Peyer's patch (tissue), 4 donors: ENCODE results near the gene EPB41L4B. TPM values are rescaled to one million over a fixed set of nuclear protein-coding genes. Genes with fewer than 3 reads are reported as not detected.

Experiments used
- DNase-seq, 3 donors: peaks; one replicate each; pipeline ENCODE4 v3.0.0-alpha.2; 2017 to 2019
- H3K27ac ChIP-seq, 4 donors: fragments of 200-600 bp; sonication (generic); one replicate each; pipeline ENCODE4 v1.5.1; 2016 to 2019
- H3K27me3 ChIP-seq, 2 donors: fragments of 200-600 bp; sonication (generic); one replicate each; pipeline ENCODE4 v1.5.1; 2019
- H3K36me3 ChIP-seq, 3 donors: fragments of 200-600 bp; sonication (generic); one replicate each; pipeline ENCODE4 v1.5.1; 2016 to 2019
- H3K4me1 ChIP-seq, 4 donors: fragments of 200-600 bp; sonication (generic); one replicate each; pipeline ENCODE4 v1.5.1; 2016 to 2019
- H3K4me3 ChIP-seq, 4 donors: fragments of 200-600 bp; sonication (generic); 1 replicate in 3 of 4; 2 replicates in 1 of 4; pipeline ENCODE4 v1.5.1; 2016 to 2019; ENCODE audit warnings: mild to moderate bottlenecking in 1 of 4
- H3K9me3 ChIP-seq, 4 donors: fragments of 200-600 bp; sonication (generic); one replicate each; pipeline ENCODE4 v1.5.1; 2016 to 2019; ENCODE audit warnings: mild to moderate bottlenecking in 1 of 4
- CTCF ChIP-seq, 6 experiments: fragments of 450-650 bp in 4 of 6; fragments of 200-600 bp in 2 of 6; sonication (generic) in 1 of 6; IDR thresholded peaks; one replicate each; pipeline ENCODE4 v1.5.1; 2017 to 2019; ENCODE audit warnings: antibody characterized with exemption in 6 of 6, mild to moderate bottlenecking in 3 of 6, moderate library complexity in 1 of 6
- POLR2A ChIP-seq, 2 donors: fragments of 450-650 bp; IDR thresholded peaks; one replicate each; pipeline ENCODE4 v1.5.1; 2017; ENCODE audit warnings: antibody characterized with exemption in 2 of 2, mild to moderate bottlenecking in 2 of 2, moderate library complexity in 2 of 2
- total RNA-seq, 4 donors: library from RNA; depleted of rRNA; stranded (reverse); fragments of >200 nt; gene quantifications; one replicate each; pipeline ENCODE4 v1.1.0, GENCODE V29; 2016

Gene EPB41L4B
- total RNA-seq, 4 donors from 2014 or later, result 20.6 to 135 (median 78.2) TPM

- no peak for DNase-seq
- no peaks in the 10 kb centered on the region for H3K36me3 ChIP-seq
- no peak for TF ChIP-seq POLR2A (IDR thresholded peaks at IDR 0.05)
- no peak for TF ChIP-seq CTCF (IDR thresholded peaks at IDR 0.05)
- no peak overlapping the region for H3K4me3 ChIP-seq
- peaks cover 0 to 5% (median 0%) of the 10 kb centered on the region in 4 donors for H3K4me1 ChIP-seq
- H3K27ac ChIP-seq, result no peak overlapping the region
- peaks cover 0 to 10% (median 0%) of the 10 kb centered on the region in 4 donors for H3K9me3 ChIP-seq
- H3K27me3 ChIP-seq, result no peaks in the 10 kb centered on the region
These were observed 171.1 kb downstream of the EPB41L4B start for GRCh38 chr9:109149722-109150121.

- Histone ChIP-seq H3K4me1 (peaks cover 0 to 5% (median 0%) of the 10 kb centered on the region in 4 donors), H3K36me3 (no peaks in the 10 kb centered on the region), H3K27me3 (no peaks in the 10 kb centered on the region), H3K9me3 (peaks cover 0 to 10% (median 0%) of the 10 kb centered on the region in 4 donors), H3K4me3 (no peak overlapping the region), H3K27ac (no peak overlapping the region)
- no peak for TF ChIP-seq CTCF (IDR thresholded peaks at IDR 0.05)
- no peak for TF ChIP-seq POLR2A (IDR thresholded peaks at IDR 0.05)
- DNase-seq, result no peak
These were observed 171.8 kb downstream of the EPB41L4B start for GRCh38 chr9:109149089-109149488.

- no peaks in the 10 kb centered on the region for H3K27me3 ChIP-seq
- TF ChIP-seq POLR2A (IDR thresholded peaks at IDR 0.05), result no peak
- TF ChIP-seq CTCF (IDR thresholded peaks at IDR 0.05), result no peak
- no peak overlapping the region for H3K27ac ChIP-seq
- peak in 1 of 3 donors; percentile 57 for DNase-seq
- no peaks in the 10 kb centered on the region for H3K36me3 ChIP-seq
- peaks cover 0 to 2% (median 0%) of the 10 kb centered on the region in 4 donors for H3K4me1 ChIP-seq
- H3K4me3 ChIP-seq, result no peak overlapping the region
- no peaks in the 10 kb centered on the region for H3K9me3 ChIP-seq
These were observed 175.8 kb downstream of the EPB41L4B start for GRCh38 chr9:109145051-109145450.

GRCh38 chr9:109143881-109144562 is 176.8 kb downstream of the EPB41L4B start:
- Histone ChIP-seq H3K27ac (no peak overlapping the region), H3K4me1 (no peaks in the 10 kb centered on the region), H3K9me3 (no peaks in the 10 kb centered on the region), H3K27me3 (no peaks in the 10 kb centered on the region), H3K36me3 (no peaks in the 10 kb centered on the region), H3K4me3 (no peak overlapping the region)
- no peak for DNase-seq
- TF ChIP-seq POLR2A (IDR thresholded peaks at IDR 0.05) (no peak), CTCF (IDR thresholded peaks at IDR 0.05) (peak in 4 of 6 experiments; percentile 7 to 45 (median 44))

- H3K27ac ChIP-seq, result no peak overlapping the region
- no peaks in the 10 kb centered on the region for H3K36me3 ChIP-seq
- H3K4me1 ChIP-seq, result no peaks in the 10 kb centered on the region
- no peak overlapping the region for H3K4me3 ChIP-seq
- H3K27me3 ChIP-seq, result no peaks in the 10 kb centered on the region
- no peaks in the 10 kb centered on the region for H3K9me3 ChIP-seq
- no peak for TF ChIP-seq CTCF (IDR thresholded peaks at IDR 0.05)
- TF ChIP-seq POLR2A (IDR thresholded peaks at IDR 0.05), result no peak
- no peak for DNase-seq
These were observed 179.5 kb downstream of the EPB41L4B start for GRCh38 chr9:109141375-109141774.
